IMR-90 (cell line): Measurements from ENCODE around the gene KRT3. TPM values are rescaled to one million over a fixed set of nuclear protein-coding genes. Genes with fewer than 3 reads are reported as not detected.

Experiments
- ATAC-seq: fragments of 200-7000 bp; cut with Tn5 transposase; 2 replicates; pipeline ENCODE4 v1.9.1; 2020; ENCODE audit warnings: low read depth, mild to moderate bottlenecking, moderate library complexity
- BruUV-seq: library from RNA; stranded (reverse); fragments of 400-500 nt; replicated peaks from 2 replicates; lab custom pipeline; 2021; lab: Mats Ljungman, UMichigan
- CTCF ChIA-PET: fragments of 300-600 bp; formaldehyde crosslinking; extraction: SDS; loops from one replicate; lab custom pipeline; 2021; ENCODE audit warnings: antibody characterized with exemption; lab: Yijun Ruan, JAX
- POLR2A ChIA-PET: fragments of 300-600 bp; sonication (Branson Sonifier 250); formaldehyde crosslinking; loops from one replicate; lab custom pipeline; 2022; ENCODE audit warnings: antibody characterized with exemption; ENCODE audit not compliant: unreplicated experiment; lab: Charles Lee
- DNase-seq: peaks from one replicate; pipeline ENCODE4 v3.0.0; 2013
- H2AFZ ChIP-seq: replicated peaks from 2 replicates; pipeline ENCODE3; 2013; ENCODE audit warnings: low read length, mild to moderate bottlenecking; ENCODE audit not compliant: poor library complexity
- H2AK5ac ChIP-seq: 2 replicates; pipeline ENCODE4 v1.6.1; 2013; ENCODE audit warnings: low read depth, low read length, inconsistent platforms
- H2AK9ac ChIP-seq: replicated peaks from 2 replicates; pipeline ENCODE3; 2013; ENCODE audit warnings: mild to moderate bottlenecking, low read depth, low read length, moderate library complexity; ENCODE audit not compliant: poor library complexity
- H2BK120ac ChIP-seq: 2 replicates; pipeline ENCODE4 v1.6.1; 2013; ENCODE audit warnings: low read depth, low read length, inconsistent platforms
- H2BK15ac ChIP-seq: 3 replicates; pipeline ENCODE4 v1.6.1; 2013; ENCODE audit warnings: low read depth, low read length, inconsistent platforms
- H2BK20ac ChIP-seq: 2 replicates; pipeline ENCODE4 v1.6.1; 2013; ENCODE audit warnings: low read depth, mild to moderate bottlenecking, inconsistent platforms, low read length, moderate library complexity
- H2BK5ac ChIP-seq: 2 replicates; pipeline ENCODE4 v1.6.1; 2013; ENCODE audit warnings: mild to moderate bottlenecking, low read depth, low read length, inconsistent platforms; ENCODE audit not compliant: poor library complexity, severe bottlenecking
- H3K14ac ChIP-seq: replicated peaks from 2 replicates; pipeline ENCODE4 v1.6.1; 2013; ENCODE audit warnings: low read depth, low read length, inconsistent platforms
- H3K18ac ChIP-seq: 2 replicates; pipeline ENCODE4 v1.6.1; 2013; ENCODE audit warnings: low read depth, low read length, control low read depth
- H3K23ac ChIP-seq: 2 replicates; pipeline ENCODE4 v1.6.1; 2013; ENCODE audit warnings: low read depth, low read length, inconsistent platforms
- H3K27ac ChIP-seq: 2 replicates; pipeline ENCODE4 v1.5.1; 2013; ENCODE audit warnings: mild to moderate bottlenecking, control low read depth, low read length; ENCODE audit not compliant: insufficient read depth
- H3K27me3 ChIP-seq: 2 replicates; pipeline ENCODE4 v1.6.1; 2013; ENCODE audit warnings: low read length; ENCODE audit not compliant: control insufficient read depth, insufficient read depth
- H3K36me3 ChIP-seq: 2 replicates; pipeline ENCODE4 v1.6.1; 2013; ENCODE audit warnings: low read length, mixed read lengths; ENCODE audit not compliant: control insufficient read depth, insufficient read depth
- H3K4ac ChIP-seq: 2 replicates; pipeline ENCODE4 v1.6.1; 2013; ENCODE audit warnings: low read depth, low read length, inconsistent platforms
- H3K4me1 ChIP-seq: 2 replicates; pipeline ENCODE4 v1.6.1; 2013; ENCODE audit warnings: low read length, mixed read lengths; ENCODE audit not compliant: control insufficient read depth, insufficient read depth
- H3K4me2 ChIP-seq: 2 replicates; pipeline ENCODE4 v1.6.1; 2013; ENCODE audit warnings: low read depth, mild to moderate bottlenecking, control low read depth, low read length, moderate library complexity
- H3K4me3 ChIP-seq: 2 replicates; pipeline ENCODE4 v1.5.1; 2013; ENCODE audit warnings: low read depth, mild to moderate bottlenecking, control low read depth, low read length, moderate library complexity; ENCODE audit not compliant: insufficient read depth
- H3K56ac ChIP-seq: 2 replicates; pipeline ENCODE4 v1.6.1; 2013; ENCODE audit warnings: low read length, inconsistent platforms; ENCODE audit not compliant: insufficient read depth; ENCODE audit errors: extremely low read depth
- H3K79me1 ChIP-seq, 2 experiments: 2 replicates each; pipeline ENCODE4 v1.6.1; 2013; ENCODE audit warnings: low read length in 2 of 2, inconsistent platforms in 1 of 2, low read depth in 1 of 2
- H3K9ac ChIP-seq: 2 replicates; pipeline ENCODE4 v1.6.1; 2013; ENCODE audit warnings: low read depth, low read length, control low read depth
- H3K9me1 ChIP-seq: 2 replicates; pipeline ENCODE4 v1.6.1; 2013; ENCODE audit warnings: low read length, inconsistent platforms; ENCODE audit not compliant: insufficient read depth
- H3K9me3 ChIP-seq: 2 replicates; pipeline ENCODE4 v1.6.1; 2013; ENCODE audit warnings: low read length; ENCODE audit not compliant: control insufficient read depth, insufficient read depth
- H4K20me1 ChIP-seq: 2 replicates; pipeline ENCODE4 v1.6.1; 2013; ENCODE audit warnings: low read length, inconsistent platforms; ENCODE audit not compliant: insufficient read depth
- H4K5ac ChIP-seq: 2 replicates; pipeline ENCODE4 v1.6.1; 2013; ENCODE audit warnings: mild to moderate bottlenecking, low read depth, low read length, control low read depth
- H4K8ac ChIP-seq, 2 experiments: 2 replicates each; pipeline ENCODE4 v1.6.1; 2013; ENCODE audit warnings: low read depth in 2 of 2, low read length in 2 of 2, control low read depth in 1 of 2, inconsistent platforms in 1 of 2
- H4K91ac ChIP-seq: 2 replicates; pipeline ENCODE4 v1.6.1; 2013; ENCODE audit warnings: low read depth, low read length, inconsistent platforms; ENCODE audit not compliant: insufficient read depth
- CEBPB ChIP-seq: IDR thresholded peaks from 2 replicates; pipeline ENCODE4 v1.6.1; 2012; ENCODE audit warnings: low read depth, low read length, improper control_type of control experiment
- ELK1 ChIP-seq: fragments of 150-350 bp; IDR thresholded peaks from 2 replicates; pipeline ENCODE4 v1.6.1; 2016; ENCODE audit warnings: low read depth, mild to moderate bottlenecking, low read length, moderate library complexity, borderline replicate concordance
- FOS ChIP-seq: fragments of 150-350 bp; IDR thresholded peaks from 2 replicates; pipeline ENCODE4 v1.6.1; 2016; ENCODE audit warnings: low read depth, low read length
- MAZ ChIP-seq: IDR thresholded peaks from 2 replicates; pipeline ENCODE4 v1.6.1; 2012; ENCODE audit warnings: low read depth, mild to moderate bottlenecking, low read length, improper control_type of control experiment, moderate library complexity, borderline replicate concordance
- MXI1 ChIP-seq: IDR thresholded peaks from 2 replicates; pipeline ENCODE4 v1.6.1; 2012; ENCODE audit warnings: low read depth, mild to moderate bottlenecking, low read length, moderate library complexity, borderline replicate concordance
- POLR2A ChIP-seq: IDR thresholded peaks from 2 replicates; pipeline ENCODE4 v1.6.1; 2012; ENCODE audit warnings: mild to moderate bottlenecking, low read depth, low read length
- RAD21 ChIP-seq: IDR thresholded peaks from 2 replicates; pipeline ENCODE4 v1.6.1; 2012; ENCODE audit warnings: low read length, improper control_type of control experiment
- RFX5 ChIP-seq: IDR thresholded peaks from 2 replicates; pipeline ENCODE4 v1.8.0; 2012; ENCODE audit warnings: low read depth, mild to moderate bottlenecking, low read length, moderate library complexity
- SMC3 ChIP-seq: fragments of 150-350 bp; IDR thresholded peaks from 2 replicates; pipeline ENCODE4 v1.6.1; 2016; ENCODE audit warnings: low read depth, mild to moderate bottlenecking, antibody characterized with exemption, low read length, moderate library complexity
- WGBS, 2 experiments: methylation state at CpG; one replicate each; pipeline versions ENCODE4 v1.1.5 to v1.1.7; 2013; ENCODE audit warnings: missing lambda C conversion rate in 2 of 2; ENCODE audit not compliant: insufficient read length in 1 of 2; ENCODE audit errors: extremely low coverage in 2 of 2; 5-methylcytosine and 5-hydroxymethylcytosine counted together
- dilution Hi-C: fragments of 300-500 bp; cut with HindIII; formaldehyde crosslinking; loops from one replicate; pipeline ENCODE4 v1.14.3; 2018; ENCODE audit warnings: low sequenced_read_pairs; ENCODE audit not compliant: unreplicated experiment
- in situ Hi-C: fragments of 300-500 bp; cut with MboI; formaldehyde crosslinking; loops from 3 replicates; pipeline ENCODE4 v1.14.3; 2019; ENCODE audit warnings: low sequenced_read_pairs, inconsistent platforms, mixed read lengths
- intact Hi-C: fragments of 100-400 bp; cut with micrococcal nuclease; formaldehyde crosslinking; loops from 2 replicates; pipeline ENCODE4 v1.10.0; 2022
- polyA plus RNA-seq, 3 experiments: library from polyadenylated mRNA; depleted of rRNA; stranded (reverse); fragments of >200 nt; gene quantifications; 2 replicates each; pipeline ENCODE4 v1.2.3, GENCODE V29; 2012; ENCODE audit warnings: low replicate concordance in 1 of 3
- total RNA-seq: library from RNA; depleted of rRNA; stranded (reverse); fragments of >200 nt; gene quantifications from 2 replicates; pipeline ENCODE4 v1.2.3, GENCODE V29; 2012
- TF ChIP-seq, protein P1 (sequence below): fragments of 150-350 bp; IDR thresholded peaks from 2 replicates; pipeline ENCODE4 v1.6.1; 2017; ENCODE audit warnings: mild to moderate bottlenecking, antibody characterized with exemption, low read length, low read depth

Gene KRT3
- total and polyA plus RNA-seq, 2 of the 4 experiments (the other 2 are of a cell fraction), result not detected

GRCh38 chr12:52759218-52759617 is 36.7 kb downstream of the KRT3 start:
- CTCF ChIA-PET, result no interaction called here
- no peak overlapping the region for H3K4me2 ChIP-seq
- H4K20me1 ChIP-seq, result no peaks in the 10 kb centered on the region
- H2BK5ac ChIP-seq, result no peak overlapping the region
- H3K27ac ChIP-seq, result no peak overlapping the region
- H3K79me1 ChIP-seq, result no peaks in the 10 kb centered on the region
- no TSS peak for BruUV-seq
- H3K23ac ChIP-seq, result no peak overlapping the region
- no peak overlapping the region for H2AFZ ChIP-seq
- no peaks in the 10 kb centered on the region for H3K4me1 ChIP-seq
- peaks cover 2% of the 10 kb centered on the region for H3K27me3 ChIP-seq
- H3K9me1 ChIP-seq, result no peaks in the 10 kb centered on the region
- TF ChIP-seq, protein P1, sequence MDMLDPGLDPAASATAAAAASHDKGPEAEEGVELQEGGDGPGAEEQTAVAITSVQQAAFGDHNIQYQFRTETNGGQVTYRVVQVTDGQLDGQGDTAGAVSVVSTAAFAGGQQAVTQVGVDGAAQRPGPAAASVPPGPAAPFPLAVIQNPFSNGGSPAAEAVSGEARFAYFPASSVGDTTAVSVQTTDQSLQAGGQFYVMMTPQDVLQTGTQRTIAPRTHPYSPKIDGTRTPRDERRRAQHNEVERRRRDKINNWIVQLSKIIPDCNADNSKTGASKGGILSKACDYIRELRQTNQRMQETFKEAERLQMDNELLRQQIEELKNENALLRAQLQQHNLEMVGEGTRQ, result no peak
- TF ChIP-seq RFX5 (no peak), CEBPB (no peak), RAD21 (no peak), POLR2A (no peak), ELK1 (no peak), MXI1 (no peak), MAZ (no peak), SMC3 (no peak), FOS (no peak)
- no peak overlapping the region for H3K14ac ChIP-seq
- no peak overlapping the region for H2BK20ac ChIP-seq
- no peak overlapping the region for H3K4ac ChIP-seq
- no peak overlapping the region for H3K9ac ChIP-seq
- intact Hi-C loops (no loop called here), in situ Hi-C loops (no loop called here), dilution Hi-C loops (no loop called here)
- H3K56ac ChIP-seq, result no peak overlapping the region
- DNase-seq, result no peak
- no peak for ATAC-seq
- no peak overlapping the region for H3K4me3 ChIP-seq
- H4K8ac ChIP-seq, result no peak overlapping the region
- H2AK9ac ChIP-seq, result no peak overlapping the region
- H3K9me3 ChIP-seq, result peaks cover 5% of the 10 kb centered on the region; the same call in 1 of the 2 replicates
- POLR2A ChIA-PET, result no interaction called here
- no peak overlapping the region for H2AK5ac ChIP-seq
- H2BK120ac ChIP-seq, result no peak overlapping the region
- no peaks in the 10 kb centered on the region for H3K36me3 ChIP-seq
- H4K5ac ChIP-seq, result no peak overlapping the region
- WGBS, 2 experiments, result no CpG with 5 or more reads among the region's 2 CpGs
- H4K91ac ChIP-seq, result no peak overlapping the region
- H3K18ac ChIP-seq, result no peak overlapping the region
- H2BK15ac ChIP-seq, result no peak overlapping the region
